Psoas muscle (tissue), 8 donors: ENCODE measurements around the gene CARS2. TPM values are rescaled to one million over a fixed set of nuclear protein-coding genes. Genes with fewer than 3 reads are reported as not detected.

ENCODE experiments used
- ATAC-seq, 4 donors: fragments of 200-7000 bp; cut with Tn5 transposase; one replicate each; pipeline ENCODE4 v1.9.1; 2020; ENCODE audit warnings: moderate library complexity in 3 of 4, mild to moderate bottlenecking in 2 of 4
- DNase-seq, 2 donors: peaks; one replicate each; pipeline ENCODE4 v3.0.0-alpha.2; 2020
- H3K27ac ChIP-seq: fragments of 200-600 bp; one replicate; pipeline ENCODE4 v1.8.0; 2022
- H3K27me3 ChIP-seq, 3 donors: fragments of 200-600 bp in 1 of 3; one replicate each; pipeline versions ENCODE4 v1.6.1 to v1.8.0; 2013 to 2022; ENCODE audit warnings: low read length in 2 of 3, mild to moderate bottlenecking in 2 of 3, moderate library complexity in 1 of 3; ENCODE audit not compliant: insufficient read depth in 3 of 3
- H3K36me3 ChIP-seq, 2 donors: fragments of 200-600 bp in 1 of 2; one replicate each; pipeline versions ENCODE4 v1.6.1 to v1.8.0; 2013 to 2022; ENCODE audit warnings: low read depth in 1 of 2, mild to moderate bottlenecking in 1 of 2, moderate library complexity in 1 of 2; ENCODE audit not compliant: insufficient read depth in 1 of 2
- H3K4me1 ChIP-seq: fragments of 200-600 bp; one replicate; pipeline ENCODE4 v1.8.0; 2022
- H3K4me3 ChIP-seq: fragments of 200-600 bp; one replicate; pipeline ENCODE4 v1.8.0; 2022; ENCODE audit warnings: mild to moderate bottlenecking
- H3K9me3 ChIP-seq: fragments of 200-600 bp; one replicate; pipeline ENCODE4 v1.8.0; 2022
- CTCF ChIP-seq: fragments of 200-600 bp; IDR thresholded peaks from one replicate; pipeline ENCODE4 v1.8.0; 2022; ENCODE audit warnings: antibody characterized with exemption
- WGBS, 3 donors: extraction: QIAGEN DNeasy Blood & Tissue Kit; methylation state at CpG; one replicate each; pipeline versions ENCODE4 v1.1.6 to v1.1.7; 2013; 5-methylcytosine and 5-hydroxymethylcytosine counted together
- intact Hi-C, 2 donors: fragments of 100-400 bp; cut with DNase I; formaldehyde crosslinking; loops; one replicate each; pipeline versions ENCODE4 v1.11.0 to v1.14.2; 2022
- polyA plus RNA-seq, 3 donors: library from polyadenylated mRNA; stranded (reverse); fragments of 200-250 nt; gene quantifications; one replicate each; pipeline ENCODE4 v1.2.3, GENCODE V29; 2013
- total RNA-seq, 4 donors: library from RNA; stranded (reverse); fragmentation: NEBNext Ultra II Directional in 2 of 4; extraction: Animal tissue kit (Norgen Biotek cat#: 25700) in 2 of 4; gene quantifications; one replicate each; pipeline versions ENCODE4 v1.2.1 to v1.2.4, GENCODE V29; 2021 to 2023
- donor health status: healthy with polysubstance abuse.
- donor health status: DM: no; HTN: no; CAD: no; lungs with moderate emphysema.
- donor health status: Bipolar disorder and iron deficiency.
- donor health status: healthy.
- donor health status: DM: yes; HTN: yes; CAD: no.
- donor health status: DM: no; HTN: no; CAD: no.
- donor health status: DM: no; HTN: no; CAD: no.
- donor health status: DM: yes; HTN: yes; CAD: no.

Gene CARS2
- total and polyA plus RNA-seq, 7 donors: 41.3 to 85.2 (median 56.3) TPM

- Histone ChIP-seq H3K4me3 (peak overlapping the region; percentile 90), H3K4me1 (peaks cover 24% of the 10 kb centered on the region), H3K36me3 (no peaks in the 10 kb centered on the region), H3K27me3 (no peaks in the 10 kb centered on the region), H3K9me3 (no peaks in the 10 kb centered on the region), H3K27ac (peak overlapping the region; percentile 99)
- ATAC-seq: peak; percentile 73 to 78 (median 75)
- peak; percentile 99 to 100 for DNase-seq
- no peak for TF ChIP-seq CTCF
- intact Hi-C loops: loop anchor here (2.0 to 10.0 kb wide), 4 partner anchors 96 to 199 kb away; partner anchors contain the start of gene NAXD (in 1 of the 2)
- WGBS, 3 donors: 0% methylated on average over 55 to 68 of the region's 68 CpGs
Observed at GRCh38 chr13:110712849-110713641, 7.1 kb upstream of the CARS2 start.

GRCh38 chr13:110712081-110712848, 6.3 kb upstream of the CARS2 start:
- intact Hi-C loops: loop anchor here (2.0 to 10.0 kb wide), 4 partner anchors 95 to 200 kb away; partner anchors contain the start of gene NAXD (in 1 of the 2)

GRCh38 chr13:110706570-110707372, 855 bp upstream of the CARS2 start:
- intact Hi-C loops: no loop called here
- Histone ChIP-seq H3K4me3 (peak overlapping the region; percentile 75), H3K27me3 (no peaks in the 10 kb centered on the region), H3K27ac (peak overlapping the region; percentile 88), H3K4me1 (peaks cover 43% of the 10 kb centered on the region), H3K9me3 (no peaks in the 10 kb centered on the region), H3K36me3 (peaks cover 0 to 5% of the 10 kb centered on the region in 2 donors)
- no peak for ATAC-seq
- DNase-seq: no peak
- 57 to 58% (median 58%) methylated on average over 8 of the region's 8 CpGs for WGBS, 3 donors
- TF ChIP-seq CTCF: no peak

More at GRCh38 chr13:110712081-110712848, 6.3 kb upstream of the CARS2 start:
- 1 to 2% (median 1%) methylated on average over 30 to 58 of the region's 58 CpGs for WGBS, 3 donors
- no peak for TF ChIP-seq CTCF
- H3K4me3 ChIP-seq: peak overlapping the region; percentile 90
- H3K4me1 ChIP-seq: peaks cover 16% of the 10 kb centered on the region
- no peaks in the 10 kb centered on the region for H3K27me3 ChIP-seq
- H3K9me3 ChIP-seq: no peaks in the 10 kb centered on the region
- peak overlapping the region; percentile 99 for H3K27ac ChIP-seq
- no peaks in the 10 kb centered on the region for H3K36me3 ChIP-seq
- DNase-seq (peak; percentile 87 to 93), ATAC-seq (peak; percentile 64 to 70 (median 66))

GRCh38 chr13:110705356-110705825, 525 bp downstream of the CARS2 start:
- no peak for DNase-seq
- no peak for TF ChIP-seq CTCF
- H3K27me3 ChIP-seq: no peaks in the 10 kb centered on the region
- H3K36me3 ChIP-seq: peaks cover 0 to 18% of the 10 kb centered on the region in 2 donors
- intact Hi-C loops: no loop called here
- peak overlapping the region; percentile 88 for H3K27ac ChIP-seq
- ATAC-seq: no peak
- peaks cover 45% of the 10 kb centered on the region for H3K4me1 ChIP-seq
- no peaks in the 10 kb centered on the region for H3K9me3 ChIP-seq
- H3K4me3 ChIP-seq: peak overlapping the region; percentile 75
- 6 to 8% (median 6%) methylated on average over 12 of the region's 12 CpGs for WGBS, 3 donors
